HepG2 (cell line): ENCODE measurements around the gene CEP131. TPM values are rescaled to one million over a fixed set of nuclear protein-coding genes. Genes with fewer than 3 reads are reported as not detected.

Experiments used
- AKAP8 ChIP-seq: sonication (generic); formaldehyde crosslinking; IDR thresholded peaks from 2 replicates; pipeline ENCODE4 v1.5.1; 2020; ENCODE audit warnings: mild to moderate bottlenecking, missing genetic modification reagents
- BCL6 ChIP-seq: IDR thresholded peaks from 2 replicates; pipeline ENCODE4 v1.6.1; 2016; ENCODE audit warnings: missing genetic modification reagents, missing compliant biosample characterization
- DNMT1 ChIP-seq: sonication (generic); formaldehyde crosslinking; IDR thresholded peaks from 2 replicates; pipeline ENCODE4 v1.5.1; 2020; ENCODE audit warnings: mild to moderate bottlenecking, missing genetic modification reagents
- FOXA1 ChIP-seq, 2 experiments: fragments of 450-650 bp in 1 of 2; sonication (generic) in 1 of 2; formaldehyde crosslinking in 1 of 2; IDR thresholded peaks; 2 replicates each; pipeline versions ENCODE4 v1.4.0 to v1.6.1; 2016 to 2020; ENCODE audit warnings: missing genetic modification reagents in 1 of 2
- IRF9 ChIP-seq: sonication (generic); formaldehyde crosslinking; IDR thresholded peaks from 2 replicates; pipeline ENCODE4 v1.8.0; 2022; ENCODE audit warnings: missing genetic modification reagents, mild to moderate bottlenecking, borderline replicate concordance
- RAD21 ChIP-seq: fragments of 450-650 bp; formaldehyde crosslinking; IDR thresholded peaks from 2 replicates; pipeline ENCODE4 v1.5.0; 2020; ENCODE audit warnings: mild to moderate bottlenecking
- ZBTB7A ChIP-seq: sonication (generic); formaldehyde crosslinking; IDR thresholded peaks from 2 replicates; pipeline ENCODE4 v1.8.0; 2022; ENCODE audit warnings: mild to moderate bottlenecking, missing genetic modification reagents
- ZNF274 ChIP-seq: sonication (generic); formaldehyde crosslinking; IDR thresholded peaks from 2 replicates; pipeline ENCODE4 v1.5.1; 2020; ENCODE audit warnings: mild to moderate bottlenecking, missing genetic modification reagents
- ZNF546 ChIP-seq: sonication (generic); formaldehyde crosslinking; conservative IDR thresholded peaks from 2 replicates; pipeline ENCODE4 v1.8.1; 2023; ENCODE audit warnings: mild to moderate bottlenecking, missing genetic modification reagents
- ZNF619 ChIP-seq: sonication (generic); formaldehyde crosslinking; IDR thresholded peaks from 2 replicates; pipeline ENCODE4 v1.4.0; 2020; ENCODE audit warnings: mild to moderate bottlenecking, missing genetic modification reagents
- polyA plus RNA-seq, 8 experiments: library from polyadenylated mRNA; depleted of rRNA in 3 of 8; stranded (reverse) in 7 of 8; unstranded in 1 of 8; fragments of >200 nt; fragmentation: Illumina TruSeq in 4 of 8; extraction: Trizol in 4 of 8; gene quantifications; 2 replicates each; pipeline versions ENCODE4 v1.2.1 to v1.2.3, GENCODE V29; 2011 to 2016; ENCODE audit warnings: low read depth in 4 of 8, missing spikeins in 1 of 8, mixed read lengths in 1 of 8; ENCODE audit not compliant: insufficient read depth in 1 of 8
- total RNA-seq, 5 experiments: library from RNA; depleted of rRNA; stranded (reverse); fragments of >200 nt; fragmentation: Illumina TruSeq; extraction: Trizol; gene quantifications; 2 replicates each; pipeline ENCODE4 v1.2.3, GENCODE V29; 2016; ENCODE audit warnings: low read depth in 1 of 5
- TF ChIP-seq, protein P1 (sequence below): sonication (generic); formaldehyde crosslinking; IDR thresholded peaks from 2 replicates; pipeline ENCODE4 v1.8.1; 2023; ENCODE audit warnings: mild to moderate bottlenecking, missing genetic modification reagents
- TF ChIP-seq, protein P2 (sequence below): sonication (generic); formaldehyde crosslinking; IDR thresholded peaks from 2 replicates; pipeline ENCODE4 v1.4.0; 2020; ENCODE audit warnings: mild to moderate bottlenecking, missing genetic modification reagents
- TF ChIP-seq, protein P3 (sequence below): sonication (generic); formaldehyde crosslinking; IDR thresholded peaks from 2 replicates; pipeline ENCODE4 v1.8.1; 2023; ENCODE audit warnings: mild to moderate bottlenecking, missing genetic modification reagents
- TF ChIP-seq, protein P4 (sequence below): sonication (generic); formaldehyde crosslinking; IDR thresholded peaks from 2 replicates; pipeline ENCODE4 v1.5.0; 2020; ENCODE audit warnings: mild to moderate bottlenecking, missing genetic modification reagents

The CEP131 gene
- total and polyA plus RNA-seq, 2 of the 13 experiments (the other 11 are each of a cell fraction or from before 2014, with no cell fraction given) = 5.0 to 16.8 TPM

DNA sequence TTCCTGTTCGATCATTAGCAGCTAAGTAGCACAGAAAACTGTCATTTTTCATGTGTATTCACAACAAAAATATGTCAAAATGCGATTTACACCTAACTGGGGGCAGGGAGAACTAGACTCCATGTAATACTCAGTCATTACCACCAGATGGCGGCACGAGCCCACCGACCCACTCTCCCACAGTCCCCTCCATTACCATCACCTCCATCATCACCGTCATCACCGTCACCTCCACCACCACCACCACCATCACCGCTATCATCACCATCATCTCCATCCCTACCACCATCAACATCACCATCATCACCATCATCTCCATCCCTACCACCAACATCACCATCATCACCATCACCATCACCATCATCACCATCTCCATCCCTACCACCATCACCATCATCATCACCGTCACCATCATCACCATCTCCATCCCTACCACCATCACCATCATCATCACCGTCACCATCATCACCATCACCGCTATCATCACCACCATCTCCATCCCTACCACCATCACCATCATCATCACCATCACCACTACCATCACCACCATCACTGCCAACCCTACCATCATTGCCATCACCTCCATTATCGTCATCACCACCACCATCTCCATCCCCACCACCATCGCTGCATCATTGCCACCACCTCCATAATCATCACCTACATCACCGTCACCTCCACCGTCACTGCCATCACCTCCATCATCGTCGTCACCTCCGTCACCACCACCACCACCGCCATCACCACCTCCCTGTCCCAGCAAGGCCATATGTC lies 30.8 kb upstream of the CEP131 start (continued):
- TF ChIP-seq, protein P1, sequence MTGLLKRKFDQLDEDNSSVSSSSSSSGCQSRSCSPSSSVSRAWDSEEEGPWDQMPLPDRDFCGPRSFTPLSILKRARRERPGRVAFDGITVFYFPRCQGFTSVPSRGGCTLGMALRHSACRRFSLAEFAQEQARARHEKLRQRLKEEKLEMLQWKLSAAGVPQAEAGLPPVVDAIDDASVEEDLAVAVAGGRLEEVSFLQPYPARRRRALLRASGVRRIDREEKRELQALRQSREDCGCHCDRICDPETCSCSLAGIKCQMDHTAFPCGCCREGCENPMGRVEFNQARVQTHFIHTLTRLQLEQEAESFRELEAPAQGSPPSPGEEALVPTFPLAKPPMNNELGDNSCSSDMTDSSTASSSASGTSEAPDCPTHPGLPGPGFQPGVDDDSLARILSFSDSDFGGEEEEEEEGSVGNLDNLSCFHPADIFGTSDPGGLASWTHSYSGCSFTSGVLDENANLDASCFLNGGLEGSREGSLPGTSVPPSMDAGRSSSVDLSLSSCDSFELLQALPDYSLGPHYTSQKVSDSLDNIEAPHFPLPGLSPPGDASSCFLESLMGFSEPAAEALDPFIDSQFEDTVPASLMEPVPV = no peak
- TF ChIP-seq, protein P2, sequence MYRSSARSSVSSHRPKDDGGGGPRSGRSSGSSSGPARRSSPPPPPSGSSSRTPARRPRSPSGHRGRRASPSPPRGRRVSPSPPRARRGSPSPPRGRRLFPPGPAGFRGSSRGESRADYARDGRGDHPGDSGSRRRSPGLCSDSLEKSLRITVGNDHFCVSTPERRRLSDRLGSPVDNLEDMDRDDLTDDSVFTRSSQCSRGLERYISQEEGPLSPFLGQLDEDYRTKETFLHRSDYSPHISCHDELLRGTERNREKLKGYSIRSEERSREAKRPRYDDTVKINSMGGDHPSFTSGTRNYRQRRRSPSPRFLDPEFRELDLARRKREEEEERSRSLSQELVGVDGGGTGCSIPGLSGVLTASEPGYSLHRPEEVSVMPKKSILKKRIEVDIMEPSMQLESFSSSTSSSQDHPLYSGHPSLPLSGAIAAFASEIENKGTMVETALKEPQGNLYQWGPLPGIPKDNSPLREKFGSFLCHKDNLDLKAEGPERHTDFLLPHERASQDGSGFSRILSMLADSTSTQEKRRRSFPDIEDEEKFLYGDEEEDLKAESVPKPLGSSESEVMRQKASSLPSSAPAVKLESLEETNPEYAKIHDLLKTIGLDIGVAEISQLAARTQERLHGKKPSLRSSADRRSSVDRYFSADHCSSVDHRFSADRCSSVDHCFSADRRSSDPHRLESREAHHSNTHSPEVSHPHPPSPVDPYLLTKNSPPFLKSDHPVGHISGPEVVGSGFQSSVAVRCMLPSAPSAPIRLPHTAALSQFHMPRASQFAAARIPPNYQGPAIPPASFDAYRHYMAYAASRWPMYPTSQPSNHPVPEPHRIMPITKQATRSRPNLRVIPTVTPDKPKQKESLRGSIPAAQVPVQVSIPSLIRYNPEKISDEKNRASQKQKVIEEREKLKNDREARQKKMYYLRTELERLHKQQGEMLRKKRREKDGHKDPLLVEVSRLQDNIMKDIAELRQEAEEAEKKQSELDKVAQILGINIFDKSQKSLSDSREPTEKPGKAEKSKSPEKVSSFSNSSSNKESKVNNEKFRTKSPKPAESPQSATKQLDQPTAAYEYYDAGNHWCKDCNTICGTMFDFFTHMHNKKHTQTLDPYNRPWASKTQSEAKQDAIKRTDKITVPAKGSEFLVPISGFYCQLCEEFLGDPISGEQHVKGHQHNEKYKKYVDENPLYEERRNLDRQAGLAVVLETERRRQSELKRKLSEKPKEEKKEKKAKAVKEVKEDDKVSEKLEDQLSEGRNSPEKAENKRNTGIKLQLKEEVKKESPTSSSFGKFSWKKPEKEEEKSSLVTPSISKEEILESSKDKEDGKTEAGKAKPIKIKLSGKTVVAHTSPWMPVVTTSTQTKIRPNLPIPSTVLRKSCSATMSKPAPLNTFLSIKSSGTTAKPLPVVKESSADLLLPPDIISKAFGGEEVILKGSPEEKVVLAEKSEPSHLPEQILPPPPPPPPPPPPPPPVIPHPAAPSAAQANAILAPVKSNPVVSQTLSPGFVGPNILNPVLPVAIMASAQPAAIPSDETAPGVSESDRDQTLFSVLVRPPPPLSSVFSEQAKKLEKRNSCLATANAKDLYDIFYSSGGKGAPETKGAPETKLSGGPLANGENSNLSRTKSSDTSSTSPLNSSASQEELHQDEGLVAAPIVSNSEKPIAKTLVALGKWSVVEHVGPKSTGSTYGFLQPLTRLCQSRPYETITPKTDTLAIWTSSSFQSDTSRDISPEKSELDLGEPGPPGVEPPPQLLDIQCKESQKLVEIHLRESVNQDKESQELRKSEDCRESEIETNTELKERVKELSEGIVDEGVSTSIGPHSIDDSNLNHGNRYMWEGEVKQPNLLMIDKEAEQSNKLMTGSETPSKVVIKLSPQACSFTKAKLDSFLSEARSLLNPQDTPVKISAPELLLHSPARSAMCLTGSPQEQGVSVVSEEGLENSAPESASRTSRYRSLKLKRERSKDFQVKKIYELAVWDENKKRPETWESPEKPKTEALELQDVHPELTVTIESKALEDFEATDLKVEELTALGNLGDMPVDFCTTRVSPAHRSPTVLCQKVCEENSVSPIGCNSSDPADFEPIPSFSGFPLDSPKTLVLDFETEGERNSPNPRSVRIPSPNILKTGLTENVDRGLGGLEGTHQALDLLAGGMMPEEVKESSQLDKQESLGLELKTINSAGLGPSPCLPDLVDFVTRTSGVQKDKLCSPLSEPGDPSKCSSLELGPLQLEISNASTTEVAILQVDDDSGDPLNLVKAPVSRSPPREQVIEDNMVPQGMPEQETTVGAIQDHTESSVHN = no peak
- TF ChIP-seq BCL6 (CRISPR knock-in tag) = no peak
- TF ChIP-seq, protein P3, sequence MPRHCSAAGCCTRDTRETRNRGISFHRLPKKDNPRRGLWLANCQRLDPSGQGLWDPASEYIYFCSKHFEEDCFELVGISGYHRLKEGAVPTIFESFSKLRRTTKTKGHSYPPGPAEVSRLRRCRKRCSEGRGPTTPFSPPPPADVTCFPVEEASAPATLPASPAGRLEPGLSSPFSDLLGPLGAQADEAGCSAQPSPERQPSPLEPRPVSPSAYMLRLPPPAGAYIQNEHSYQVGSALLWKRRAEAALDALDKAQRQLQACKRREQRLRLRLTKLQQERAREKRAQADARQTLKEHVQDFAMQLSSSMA (CRISPR knock-in tag) = 0 out of 2 replicates have a peak, but pooled peaks have one; percentile 42
- TF ChIP-seq FOXA1 (IDR thresholded peaks at IDR 0.05) = peak; percentile 11; the same call in 1 of the 2 replicates
- TF ChIP-seq FOXA1 (CRISPR knock-in tag; IDR thresholded peaks at IDR 0.05) = no peak
- TF ChIP-seq DNMT1 (CRISPR knock-in tag) = no peak
- TF ChIP-seq ZBTB7A = 0 out of 2 replicates have a peak, but pooled peaks have one; percentile 12
- TF ChIP-seq ZNF619 = peak; percentile 70; the same call in 1 of the 2 replicates
- no peak for TF ChIP-seq ZNF274 (CRISPR knock-in tag)
- TF ChIP-seq AKAP8 (CRISPR knock-in tag) = peak; percentile 69; the same call in 1 of the 2 replicates
- peak; percentile 50; the same call in 1 of the 2 replicates for TF ChIP-seq IRF9 (CRISPR knock-in tag)
- TF ChIP-seq, protein P4, sequence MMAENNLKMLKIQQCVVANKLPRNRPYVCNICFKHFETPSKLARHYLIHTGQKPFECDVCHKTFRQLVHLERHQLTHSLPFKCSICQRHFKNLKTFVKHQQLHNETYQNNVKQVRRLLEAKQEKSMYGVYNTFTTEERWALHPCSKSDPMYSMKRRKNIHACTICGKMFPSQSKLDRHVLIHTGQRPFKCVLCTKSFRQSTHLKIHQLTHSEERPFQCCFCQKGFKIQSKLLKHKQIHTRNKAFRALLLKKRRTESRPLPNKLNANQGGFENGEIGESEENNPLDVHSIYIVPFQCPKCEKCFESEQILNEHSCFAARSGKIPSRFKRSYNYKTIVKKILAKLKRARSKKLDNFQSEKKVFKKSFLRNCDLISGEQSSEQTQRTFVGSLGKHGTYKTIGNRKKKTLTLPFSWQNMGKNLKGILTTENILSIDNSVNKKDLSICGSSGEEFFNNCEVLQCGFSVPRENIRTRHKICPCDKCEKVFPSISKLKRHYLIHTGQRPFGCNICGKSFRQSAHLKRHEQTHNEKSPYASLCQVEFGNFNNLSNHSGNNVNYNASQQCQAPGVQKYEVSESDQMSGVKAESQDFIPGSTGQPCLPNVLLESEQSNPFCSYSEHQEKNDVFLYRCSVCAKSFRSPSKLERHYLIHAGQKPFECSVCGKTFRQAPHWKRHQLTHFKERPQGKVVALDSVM (CRISPR knock-in tag) = no peak
- TF ChIP-seq RAD21 (CRISPR knock-in tag) = peak; percentile 85
- no peak for TF ChIP-seq ZNF546
